NCI-H2171 (cell line): ENCODE results near the gene BTN3A1.
A peak's percentile ranks its signal among the peaks of the same experiment; 100 is the strongest.
"Not testable (repeated sequence)": the region's sequence is repeated elsewhere in the genome, so short reads cannot be mapped to it uniquely, and the experiment has no call there.

Experiments used
- DNase-seq: peaks from one replicate; lab custom pipeline; 2025; lab: John Stamatoyannopoulos, UW

Gene BTN3A1

DNA sequence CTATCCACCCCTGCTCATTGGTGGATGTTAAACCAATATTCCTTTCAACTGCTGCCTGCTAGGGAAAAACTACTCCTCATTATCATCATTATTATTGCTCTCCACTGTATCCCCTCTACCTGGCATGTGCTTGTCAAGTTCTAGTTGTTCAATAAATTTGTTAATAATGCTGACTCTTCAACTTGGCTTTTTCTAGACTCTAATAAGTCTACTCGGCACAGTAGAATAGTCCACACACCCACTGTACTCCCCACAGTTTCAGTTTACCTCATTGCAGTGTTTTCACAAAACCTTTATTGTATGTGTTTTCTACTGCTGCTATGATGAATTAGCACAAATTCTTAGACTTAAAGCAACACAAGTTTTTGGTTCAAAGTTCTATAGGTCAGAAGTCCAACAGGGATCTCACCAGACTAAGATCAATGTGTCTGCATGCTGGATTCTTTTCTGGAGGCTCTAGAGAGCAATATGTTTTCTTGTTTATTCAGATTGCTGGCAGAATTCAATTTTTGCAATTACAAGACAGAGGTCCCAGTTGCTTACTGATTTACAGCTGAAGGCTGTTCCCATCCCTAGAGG is 13.1 kb downstream of the BTN3A1 start:
- no peak for DNase-seq

GRCh38 chr6:26415791-26416190 is 13.7 kb downstream of the BTN3A1 start:
- DNase-seq: no peak

GRCh38 chr6:26416288-26416687 is 14.2 kb downstream of the BTN3A1 start:
- DNase-seq: no peak

- not testable (repeated sequence) for DNase-seq
These were observed 16.0 kb downstream of the BTN3A1 start for GRCh38 chr6:26418077-26418476.

DNA sequence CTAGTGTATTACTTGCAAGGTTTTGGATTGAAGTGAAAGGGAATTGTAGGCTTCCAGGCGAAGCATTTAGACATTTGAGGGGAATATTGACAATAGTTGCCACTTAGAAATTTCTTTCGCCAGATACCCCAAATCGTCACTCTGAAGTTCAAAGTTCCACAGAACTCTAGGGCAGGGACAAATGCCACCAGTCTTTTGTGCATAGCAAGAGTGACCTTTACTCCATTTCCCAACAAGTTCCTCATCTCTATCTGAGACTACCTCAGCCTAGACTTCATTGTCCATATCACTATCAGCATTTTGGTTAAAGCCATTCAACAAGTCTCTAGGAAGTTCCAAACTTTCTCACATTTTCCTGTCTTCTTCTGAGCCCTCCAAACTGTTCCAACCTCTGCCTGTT is 16.7 kb downstream of the BTN3A1 start:
- not testable (repeated sequence) for DNase-seq

DNA sequence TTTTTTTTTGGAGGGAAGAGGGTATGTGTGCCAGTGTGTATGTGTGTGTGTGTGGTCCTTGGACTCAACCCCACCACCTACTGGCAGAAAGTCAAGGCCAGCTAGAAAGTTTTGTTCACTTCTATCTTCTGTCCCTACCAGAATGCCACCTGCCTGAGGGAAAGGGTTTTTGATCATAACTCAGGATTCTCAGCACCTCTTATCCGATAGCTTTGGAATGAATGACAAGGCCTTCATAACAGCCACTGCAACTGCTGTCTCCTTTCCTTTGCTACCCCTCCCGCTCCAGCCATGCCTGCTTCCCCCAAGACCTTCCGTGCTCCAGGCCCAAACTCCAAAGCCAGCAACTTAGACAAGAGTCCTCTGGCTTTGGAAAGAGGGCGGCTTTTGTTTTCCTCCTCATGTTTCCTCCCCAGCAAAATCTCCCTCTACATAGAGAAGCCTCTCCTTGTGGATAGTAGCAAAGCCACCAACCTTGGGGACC is 18.7 kb downstream of the BTN3A1 start:
- DNase-seq: no peak

DNA sequence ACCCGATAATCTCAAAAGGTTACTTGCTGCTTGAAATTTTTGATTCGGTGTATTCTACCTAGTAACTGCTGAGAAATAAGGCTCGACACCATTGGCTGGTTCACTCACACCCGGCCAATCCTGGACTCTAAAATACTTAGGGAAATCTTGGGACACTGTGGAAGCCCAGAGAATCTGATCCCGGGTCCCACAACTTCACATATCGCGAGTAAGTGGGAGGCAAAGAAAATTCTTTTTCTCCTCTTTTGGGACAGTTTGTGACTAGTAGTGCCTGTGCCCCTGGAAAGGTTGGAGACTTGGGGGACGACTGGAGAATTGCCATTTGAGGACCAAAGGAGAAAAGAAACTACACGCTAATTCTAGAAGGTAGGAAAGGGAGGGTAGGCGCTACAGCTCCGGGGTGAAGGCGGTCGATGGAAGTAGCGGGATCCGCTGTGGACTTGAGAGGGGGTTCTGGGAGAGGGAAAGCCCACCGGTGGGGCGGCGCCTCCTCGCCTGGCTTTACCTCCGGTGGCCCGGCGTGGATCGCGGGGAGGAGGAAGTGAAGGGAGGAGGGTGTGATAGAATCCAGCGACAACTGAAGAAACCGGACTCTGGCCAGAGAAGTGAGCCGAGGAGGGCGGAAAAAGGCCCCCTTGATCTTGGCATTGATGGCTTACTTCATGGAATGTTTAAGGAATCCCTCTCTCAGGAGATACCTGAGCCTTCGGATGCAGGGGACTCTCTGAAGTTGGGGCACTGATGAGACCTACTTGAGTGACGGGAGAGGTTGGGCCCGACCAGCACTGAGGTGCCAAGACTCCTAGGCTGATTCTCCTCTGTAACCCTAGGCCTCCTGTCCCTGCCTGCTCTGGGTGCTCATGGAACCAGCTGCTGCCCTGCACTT is 19.4 kb downstream of the BTN3A1 start:
- peak; percentile 33 for DNase-seq

- DNase-seq: no peak
These were observed 20.3 kb downstream of the BTN3A1 start for GRCh38 chr6:26422329-26422728.

GRCh38 chr6:26426691-26427450 is 24.8 kb downstream of the BTN3A1 start:
- DNase-seq: no peak

GRCh38 chr6:26427451-26427809 is 25.4 kb downstream of the BTN3A1 start:
- no peak for DNase-seq

DNA sequence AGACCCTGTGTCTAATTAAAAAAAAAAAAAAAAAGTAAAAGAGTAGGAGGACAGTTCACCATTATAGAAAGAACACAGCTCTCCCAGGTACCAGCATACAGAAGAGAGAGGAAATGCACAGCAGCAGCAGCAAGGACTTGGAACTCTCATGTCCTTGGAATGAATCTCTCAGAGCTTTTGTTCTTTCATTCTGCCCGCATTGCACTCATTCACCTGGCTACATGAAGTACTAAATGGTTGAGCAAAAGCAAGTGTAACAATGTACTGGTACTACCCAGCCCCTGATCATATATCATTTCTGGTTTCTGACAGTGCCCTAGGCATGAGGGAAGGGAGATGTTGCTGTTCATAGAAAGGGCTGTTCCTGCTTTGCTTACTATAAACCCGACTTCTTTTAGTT is 26.1 kb downstream of the BTN3A1 start:
- no peak for DNase-seq

DNA sequence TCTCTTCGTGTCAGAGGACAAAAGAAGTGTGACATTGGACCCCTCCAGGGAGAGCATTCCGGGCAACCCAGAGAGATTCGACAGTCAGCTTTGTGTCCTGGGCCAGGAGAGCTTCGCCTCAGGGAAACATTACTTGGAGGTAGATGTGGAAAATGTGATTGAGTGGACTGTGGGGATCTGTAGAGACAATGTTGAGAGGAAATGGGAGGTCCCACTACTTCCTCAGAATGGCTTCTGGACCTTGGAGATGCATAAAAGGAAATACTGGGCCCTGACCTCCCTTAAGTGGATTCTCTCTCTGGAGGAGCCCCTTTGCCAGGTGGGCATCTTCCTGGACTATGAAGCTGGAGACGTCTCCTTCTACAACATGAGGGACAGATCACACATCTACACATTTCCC is 28.7 kb downstream of the BTN3A1 start:
- DNase-seq: no peak

GRCh38 chr6:26431258-26432172 is 29.4 kb downstream of the BTN3A1 start:
- DNase-seq: no peak

DNA sequence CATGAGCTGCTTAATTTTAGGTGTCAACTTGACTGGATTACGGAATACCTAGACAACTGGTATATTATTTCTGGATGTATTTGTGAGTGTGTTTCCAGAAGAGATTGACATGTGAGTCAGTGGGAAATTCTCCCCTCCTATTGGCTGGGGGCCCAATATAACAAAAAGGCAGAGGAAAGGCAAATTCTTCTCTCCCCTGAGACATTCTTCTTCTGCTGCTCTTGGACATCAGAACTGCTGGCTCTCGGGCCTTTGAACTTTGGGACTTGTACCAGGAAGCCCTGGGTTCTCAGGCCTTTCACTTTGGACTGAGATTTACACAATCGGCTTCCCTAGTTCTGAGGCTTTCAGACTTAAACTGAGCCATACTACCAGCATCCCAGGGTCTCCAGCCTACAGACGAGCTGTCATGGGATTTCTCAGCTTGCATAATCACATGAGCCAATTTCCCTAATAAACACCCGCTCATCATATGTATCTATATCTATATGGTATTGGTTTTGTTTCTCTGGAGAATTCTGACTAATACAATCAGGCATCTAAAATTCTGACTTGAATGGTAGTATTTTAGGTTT is 30.6 kb downstream of the BTN3A1 start:
- no peak for DNase-seq

GRCh38 chr6:26433680-26434079 is 31.6 kb downstream of the BTN3A1 start:
- DNase-seq: not testable (repeated sequence)

DNA sequence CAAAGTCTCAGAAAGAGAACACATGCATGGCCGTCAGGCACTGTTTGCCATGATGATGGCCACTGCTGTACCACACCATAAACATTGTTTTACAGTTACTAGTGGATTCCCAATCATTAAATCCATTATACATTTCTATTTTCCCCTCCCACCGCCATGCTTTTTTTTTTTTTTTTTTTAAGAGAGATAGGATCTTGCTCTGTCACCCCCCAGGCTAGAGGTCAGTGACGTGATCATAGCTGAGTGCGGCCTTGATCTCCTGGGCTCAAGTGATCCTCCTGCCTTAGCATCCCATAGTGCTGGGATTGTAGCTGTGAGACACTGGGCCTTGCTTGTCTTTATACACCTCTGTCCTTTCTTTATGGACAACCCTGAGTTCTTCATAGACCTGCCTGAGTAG is 33.9 kb downstream of the BTN3A1 start:
- DNase-seq: no peak

- no peak for DNase-seq
These were observed 35.5 kb downstream of the BTN3A1 start for GRCh38 chr6:26437550-26437949.

GRCh38 chr6:26438000-26438399 is 35.9 kb downstream of the BTN3A1 start:
- no peak for DNase-seq

DNA sequence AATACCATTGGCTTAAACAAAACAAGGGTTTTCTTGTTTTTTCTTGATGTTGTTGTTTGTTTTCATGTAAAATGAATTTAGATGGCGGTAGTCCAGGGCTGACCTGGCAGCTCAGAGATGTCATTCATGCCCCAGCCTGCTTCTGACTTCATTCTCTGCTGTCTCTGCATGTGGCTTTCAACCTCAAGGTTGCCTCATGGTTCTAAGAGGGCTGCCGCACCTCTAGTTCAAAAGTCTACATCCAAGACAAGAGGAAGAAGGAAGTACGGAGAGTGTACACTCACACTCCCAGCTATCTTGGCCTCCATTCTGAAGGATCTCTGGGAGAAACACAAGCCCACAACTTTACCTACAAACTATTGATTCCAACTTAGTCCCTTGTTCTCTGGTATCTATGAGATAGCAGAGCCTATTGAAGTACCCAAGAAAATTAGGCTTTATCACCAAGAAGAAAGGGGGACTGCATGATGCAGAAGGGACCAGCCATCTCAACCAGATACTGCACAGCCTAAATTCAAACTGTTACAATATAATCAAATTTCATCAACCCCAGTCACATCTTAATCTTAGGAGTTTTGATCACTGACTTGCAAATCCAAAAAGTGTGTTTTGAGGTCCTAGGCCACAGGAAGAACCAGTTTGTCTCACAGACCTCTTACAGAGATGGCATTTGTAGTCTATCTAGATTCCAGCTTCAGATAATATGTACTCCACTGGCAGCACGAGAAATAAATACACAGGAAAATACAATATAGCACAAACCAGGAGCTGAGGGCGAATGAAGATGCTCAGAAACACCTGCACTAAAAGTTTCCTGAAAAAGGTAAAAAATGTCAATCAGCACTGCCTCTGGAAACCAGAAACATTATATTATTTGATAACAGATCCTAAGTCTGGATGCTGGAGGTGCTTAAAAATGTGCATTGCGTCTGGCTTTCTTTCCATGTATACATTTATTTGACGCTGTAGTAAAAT is 37.4 kb downstream of the BTN3A1 start:
- no peak for DNase-seq

- DNase-seq: no peak
These were observed 38.9 kb downstream of the BTN3A1 start for GRCh38 chr6:26440977-26441358.
